Neural cell (in vitro differentiated cells): ENCODE results near the gene PEAR1. TPM values are rescaled to one million over a fixed set of nuclear protein-coding genes. Genes with fewer than 3 reads are reported as not detected.

Source experiments
- H2AFZ ChIP-seq: fragments of 200-600, 300-800 bp; sonication (generic), shearing (Covaris generic); 2 replicates; pipeline ENCODE4 v1.6.0; 2014; ENCODE audit warnings: low read depth, mild to moderate bottlenecking, antibody characterized with exemption, low read length, moderate library complexity
- H3F3A ChIP-seq: fragments of 200-600 bp; shearing (Covaris generic); 2 replicates; pipeline ENCODE4 v1.6.1; 2016; ENCODE audit warnings: mild to moderate bottlenecking, moderate library complexity, mixed read lengths, antibody characterized with exemption, low read length; ENCODE audit not compliant: insufficient read depth, poor library complexity, severe bottlenecking
- H3K27ac ChIP-seq: fragments of 200-600, 300-800 bp; sonication (generic), shearing (Covaris generic); 2 replicates; pipeline ENCODE4 v1.5.1; 2014; ENCODE audit warnings: mild to moderate bottlenecking, low read length, moderate library complexity
- H3K27me3 ChIP-seq: fragments of 300-800, 200-600 bp; sonication (generic), shearing (Covaris generic); 2 replicates; pipeline ENCODE4 v1.6.0; 2014; ENCODE audit warnings: mild to moderate bottlenecking, low read depth, low read length, moderate library complexity; ENCODE audit not compliant: insufficient read depth
- H3K36me3 ChIP-seq: fragments of 300-800, 200-600 bp; sonication (generic), shearing (Covaris generic); 2 replicates; pipeline ENCODE4 v1.5.1; 2014; ENCODE audit warnings: mild to moderate bottlenecking, antibody characterized with exemption, low read length, moderate library complexity; ENCODE audit not compliant: insufficient read depth
- H3K4me2 ChIP-seq: fragments of 300-800, 200-600 bp; sonication (generic), shearing (Covaris generic); 2 replicates; pipeline ENCODE4 v1.6.0; 2014; ENCODE audit warnings: mild to moderate bottlenecking, low read length
- H3K4me3 ChIP-seq: fragments of 300-800, 200-600 bp; sonication (generic), shearing (Covaris generic); 2 replicates; pipeline ENCODE4 v1.5.1; 2014; ENCODE audit warnings: mild to moderate bottlenecking, low read length, moderate library complexity
- H3K79me2 ChIP-seq: fragments of 200-600 bp; shearing (Covaris generic); replicated peaks from 2 replicates; pipeline ENCODE4 v1.6.0; 2014; ENCODE audit warnings: mild to moderate bottlenecking, low read length, moderate library complexity; ENCODE audit not compliant: insufficient read depth
- H3K9ac ChIP-seq: fragments of 300-800, 200-600 bp; sonication (generic), shearing (Covaris generic); 2 replicates; pipeline ENCODE4 v1.6.1; 2016; ENCODE audit warnings: mild to moderate bottlenecking, low read length, mixed read lengths
- H3K9me2 ChIP-seq: fragments of 200-600 bp; shearing (Covaris generic); 2 replicates; pipeline ENCODE4 v1.6.1; 2016; ENCODE audit warnings: mild to moderate bottlenecking, low read length, mixed read lengths; ENCODE audit not compliant: insufficient read depth
- H3K9me3 ChIP-seq: fragments of 200-600, 300-800 bp; sonication (generic), shearing (Covaris generic); 2 replicates; pipeline ENCODE4 v1.6.1; 2016; ENCODE audit warnings: mild to moderate bottlenecking, mixed run types, low read length, moderate library complexity, mixed read lengths
- H4K20me1 ChIP-seq: fragments of 200-600 bp; shearing (Covaris generic); 2 replicates; pipeline ENCODE4 v1.6.1; 2016; ENCODE audit warnings: mild to moderate bottlenecking, mixed run types; ENCODE audit not compliant: insufficient read depth
- CTCF ChIP-seq: fragments of 450-650 bp; IDR thresholded peaks from 2 replicates; pipeline ENCODE4 v1.5.1; 2014; ENCODE audit warnings: antibody characterized with exemption, mild to moderate bottlenecking, moderate library complexity; ENCODE audit not compliant: poor library complexity, severe bottlenecking
- EP300 ChIP-seq: fragments of 450-650 bp; conservative IDR thresholded peaks from 2 replicates; pipeline ENCODE4 v1.6.1; 2014; ENCODE audit warnings: antibody characterized with exemption, mild to moderate bottlenecking, moderate library complexity; ENCODE audit not compliant: poor library complexity, severe bottlenecking
- EZH2 ChIP-seq: fragments of 200-600, 300-800 bp; shearing (Covaris generic), sonication (generic); IDR thresholded peaks from 2 replicates; pipeline ENCODE4 v1.6.1; 2014; ENCODE audit warnings: antibody characterized with exemption, low read length, borderline replicate concordance, mild to moderate bottlenecking; ENCODE audit not compliant: insufficient read depth, poor library complexity, severe bottlenecking
- MXI1 ChIP-seq: fragments of 450-650 bp; conservative IDR thresholded peaks from 2 replicates; pipeline ENCODE4 v1.6.1; 2014; ENCODE audit warnings: antibody characterized with exemption, mild to moderate bottlenecking; ENCODE audit not compliant: poor library complexity, severe bottlenecking
- POLR2AphosphoS5 ChIP-seq: IDR thresholded peaks from 2 replicates; pipeline ENCODE4 v1.6.1; 2012
- RAD21 ChIP-seq: fragments of 450-650 bp; conservative IDR thresholded peaks from 2 replicates; pipeline ENCODE4 v1.6.1; 2014; ENCODE audit warnings: antibody characterized with exemption, mild to moderate bottlenecking, moderate library complexity
- SMC3 ChIP-seq: fragments of 450-650 bp; conservative IDR thresholded peaks from 2 replicates; pipeline ENCODE4 v1.6.1; 2014; ENCODE audit warnings: antibody characterized with exemption, mild to moderate bottlenecking, moderate library complexity; ENCODE audit not compliant: poor library complexity
- TAF1 ChIP-seq: IDR thresholded peaks from 2 replicates; pipeline ENCODE4 v1.6.1; 2012; ENCODE audit warnings: low read depth
- polyA plus RNA-seq: library from polyadenylated mRNA; depleted of rRNA; stranded (reverse); fragments of >200 nt; gene quantifications from 2 replicates; pipeline ENCODE4 v1.2.3, GENCODE V29; 2014

Gene PEAR1
- polyA plus RNA-seq, 1 donor from 2014 or later = not detected

DNA sequence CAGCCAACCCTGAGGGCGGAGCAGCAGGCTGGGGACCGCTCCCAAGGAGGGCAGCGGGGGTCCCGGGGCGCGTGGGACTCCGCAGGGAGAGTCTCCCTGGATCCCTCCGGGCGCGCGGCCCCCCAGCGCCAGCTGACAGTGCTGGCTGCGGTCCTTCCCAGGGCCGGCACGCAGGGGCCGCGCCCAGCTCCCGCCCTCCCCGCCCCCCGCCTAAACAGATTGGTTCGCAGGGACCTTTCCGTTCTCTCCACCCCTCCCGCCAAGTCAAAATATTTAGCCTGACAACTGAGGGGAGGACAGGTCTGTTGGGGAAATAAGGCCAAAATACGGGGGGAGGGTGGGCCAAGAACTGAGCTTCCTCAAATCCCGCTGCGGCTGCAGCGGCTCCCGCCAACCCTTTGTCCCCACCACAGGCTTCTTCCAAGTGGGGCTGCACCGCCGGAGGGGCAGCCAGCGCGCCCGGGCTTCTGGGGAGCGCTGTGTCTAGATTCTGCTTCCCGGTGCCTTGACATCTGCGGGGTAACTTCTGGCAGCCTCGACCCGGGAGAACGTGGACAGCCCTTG lies 34.5 kb upstream of the PEAR1 start, which contains the start of gene INSRR:
TSS of gene INSRR (minus strand) at position 159 of the 564 bp plus-strand sequence. CDS start 496 bp downstream, outside the sequence.
- no peaks in the 10 kb centered on the region for H3K9me3 ChIP-seq
- peaks cover 56% of the 10 kb centered on the region for H3K27me3 ChIP-seq
- TF ChIP-seq TAF1 = no peak
- H3K36me3 ChIP-seq = no peaks in the 10 kb centered on the region
- no peaks in the 10 kb centered on the region for H3K9me2 ChIP-seq
- peak within 1 kb of the TSS; percentile 84 for H3K4me2 ChIP-seq
- H3F3A ChIP-seq = no peaks in the 10 kb centered on the region
- peak within 1 kb of the TSS; percentile 45 for H3K9ac ChIP-seq
- H3K27ac ChIP-seq = no peak within 1 kb of the TSS
- H2AFZ ChIP-seq = no peak within 1 kb of the TSS
- H3K79me2 ChIP-seq = no peaks in the 10 kb centered on the region
- no peaks in the 10 kb centered on the region for H4K20me1 ChIP-seq
- H3K4me3 ChIP-seq = peak within 1 kb of the TSS; percentile 64

DNA sequence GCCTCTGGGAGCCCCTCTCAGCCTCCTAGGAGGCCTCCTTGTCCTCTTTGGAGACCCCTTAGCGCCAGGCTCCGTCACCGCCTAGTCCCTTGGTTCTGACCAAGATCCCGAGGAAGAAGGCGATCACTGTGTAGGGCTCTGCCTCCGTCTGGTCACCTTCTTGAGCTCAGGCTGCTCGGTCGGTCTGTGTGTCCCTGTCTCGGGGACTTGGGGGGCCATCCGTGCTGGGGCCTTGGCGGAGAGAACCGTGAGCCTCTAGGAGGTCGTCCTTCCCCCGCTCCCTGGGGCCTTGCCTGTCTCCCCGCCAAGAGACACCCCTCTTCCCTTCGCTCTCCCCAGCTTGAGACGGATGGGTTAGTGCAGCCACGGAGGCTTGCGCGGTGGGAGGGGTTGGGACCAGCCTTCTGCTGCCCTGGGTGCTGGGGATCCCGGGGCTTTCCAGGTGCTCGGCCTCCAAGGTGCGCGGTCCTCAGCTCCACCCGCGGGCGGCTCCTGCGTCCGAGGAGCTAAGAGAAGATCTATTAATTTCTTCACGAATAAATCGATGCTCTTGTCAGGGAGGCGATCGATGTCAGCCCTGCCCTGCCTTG lies 33.9 kb upstream of the PEAR1 start:
- TF ChIP-seq SMC3 (no peak), MXI1 (no peak), EP300 (no peak), RAD21 (no peak), POLR2AphosphoS5 (no peak), CTCF (no peak), EZH2 (no peak)
- H3K9ac ChIP-seq = peak overlapping the region; percentile 45
- H3F3A ChIP-seq = no peaks in the 10 kb centered on the region
- H4K20me1 ChIP-seq = no peaks in the 10 kb centered on the region
- no peaks in the 10 kb centered on the region for H3K9me2 ChIP-seq
- H3K4me2 ChIP-seq = peak overlapping the region; percentile 84
- H2AFZ ChIP-seq = no peak overlapping the region
- no peaks in the 10 kb centered on the region for H3K9me3 ChIP-seq
- H3K79me2 ChIP-seq = no peaks in the 10 kb centered on the region
- H3K36me3 ChIP-seq = no peaks in the 10 kb centered on the region
- H3K4me3 ChIP-seq = peak overlapping the region; percentile 64
- peaks cover 56% of the 10 kb centered on the region for H3K27me3 ChIP-seq
- H3K27ac ChIP-seq = no peak overlapping the region

DNA sequence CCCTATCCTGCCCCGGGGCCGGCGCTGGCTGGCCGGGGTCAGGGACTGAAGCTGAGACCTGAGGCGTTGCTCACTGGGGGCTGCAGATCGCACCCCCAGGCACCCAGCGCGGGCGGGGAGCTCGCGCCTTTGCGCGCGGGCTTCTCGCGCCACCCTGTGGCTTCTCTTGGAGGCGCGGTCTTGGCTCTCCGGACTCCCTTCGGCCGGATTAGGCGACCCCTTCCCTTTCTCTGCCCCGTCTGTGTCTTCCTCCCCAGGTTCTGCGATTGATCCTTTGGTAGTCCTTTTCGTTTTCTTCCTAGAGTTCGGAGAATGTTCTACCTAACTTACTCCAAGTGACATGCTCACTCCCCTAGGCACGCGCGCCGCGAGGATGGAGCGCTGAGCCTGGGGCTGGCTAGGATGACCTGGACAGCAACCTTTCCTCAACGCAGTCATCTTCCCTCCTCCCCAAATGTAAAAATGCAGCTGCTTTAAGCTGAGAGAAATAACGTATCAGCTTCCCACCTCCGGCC lies 33.3 kb upstream of the PEAR1 start:
- TF ChIP-seq CTCF (peak; percentile 89), SMC3 (peak; percentile 88), MXI1 (peak; percentile 11), TAF1 (no peak), RAD21 (peak; percentile 82)
- Histone ChIP-seq H3K27me3 (peaks cover 56% of the 10 kb centered on the region), H3K9me3 (no peaks in the 10 kb centered on the region), H3K9ac (peak overlapping the region; percentile 45), H3K27ac (no peak overlapping the region), H3K36me3 (no peaks in the 10 kb centered on the region), H3F3A (no peaks in the 10 kb centered on the region), H3K9me2 (no peaks in the 10 kb centered on the region), H3K79me2 (no peaks in the 10 kb centered on the region), H3K4me2 (peak overlapping the region; percentile 84), H4K20me1 (no peaks in the 10 kb centered on the region), H2AFZ (no peak overlapping the region), H3K4me3 (peak overlapping the region; percentile 64)
